ENCODE measurements around the gene FASTKD1. TPM values are rescaled to one million over a fixed set of nuclear protein-coding genes. Genes with fewer than 3 reads are reported as not detected.

FASTKD1 gene
- polyA plus RNA-seq, 2 of the 4 experiments (the other 2 are of a cell fraction) = 28.1 to 52.9 TPM

DNA sequence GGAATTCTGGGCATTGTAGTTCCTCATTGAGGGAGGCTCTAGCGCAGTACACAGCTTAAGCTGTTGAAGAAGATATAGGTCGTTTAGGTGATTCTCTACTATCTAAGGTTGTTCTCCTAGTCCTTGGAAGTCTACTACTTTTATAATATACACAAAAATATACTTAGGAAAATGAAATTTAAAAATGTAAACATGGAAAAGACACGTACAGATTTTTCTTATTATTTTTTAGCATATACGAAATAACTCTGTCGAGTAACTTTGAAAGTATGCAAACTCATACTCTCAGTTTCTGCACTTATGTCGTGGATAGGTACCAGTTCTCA, 272 bp upstream of the FASTKD1 start:
- POLR2A ChIA-PET = interaction anchor here (1.2 kb wide), 1 partner anchor 11 kb away, joined by 6 read pairs; the partner anchor contains the start of gene PPIG
- H3K9me3 ChIP-seq = no peaks in the 10 kb centered on the region
- peaks cover 9% of the 10 kb centered on the region for H3K4me1 ChIP-seq
- no peak for FAIRE-seq
- 28% methylated on average over 6 of the region's 6 CpGs for WGBS (ENCODE audit: missing lambda C conversion rate)
- H3K4me2 ChIP-seq = peak overlapping the region; percentile 67
- no peak for DNase-seq (ENCODE audit: low read depth in 1 of 2, low spot score in 1 of 2)
- TF ChIP-seq RAD21 (conservative IDR thresholded peaks at IDR 0.05 in 1 of 2, IDR thresholded peaks at IDR 0.05 in 1 of 2) = no peak
- no peak for TF ChIP-seq HEYL (CRISPR knock-in tag; IDR thresholded peaks at IDR 0.05)
- TF ChIP-seq, protein P1, sequence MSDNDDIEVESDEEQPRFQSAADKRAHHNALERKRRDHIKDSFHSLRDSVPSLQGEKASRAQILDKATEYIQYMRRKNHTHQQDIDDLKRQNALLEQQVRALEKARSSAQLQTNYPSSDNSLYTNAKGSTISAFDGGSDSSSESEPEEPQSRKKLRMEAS (IDR thresholded peaks at IDR 0.05) = no peak
- TF ChIP-seq RARB (CRISPR knock-in tag; IDR thresholded peaks at IDR 0.05) = no peak
- no peak for TF ChIP-seq RCOR1 (IDR thresholded peaks at IDR 0.05; ENCODE audit: low read depth, low read length)
- TF ChIP-seq EHMT2 (IDR thresholded peaks at IDR 0.05; ENCODE audit: low read depth) = no peak
- TF ChIP-seq SMC3 (IDR thresholded peaks at IDR 0.05) = no peak
- TF ChIP-seq, protein P2, sequence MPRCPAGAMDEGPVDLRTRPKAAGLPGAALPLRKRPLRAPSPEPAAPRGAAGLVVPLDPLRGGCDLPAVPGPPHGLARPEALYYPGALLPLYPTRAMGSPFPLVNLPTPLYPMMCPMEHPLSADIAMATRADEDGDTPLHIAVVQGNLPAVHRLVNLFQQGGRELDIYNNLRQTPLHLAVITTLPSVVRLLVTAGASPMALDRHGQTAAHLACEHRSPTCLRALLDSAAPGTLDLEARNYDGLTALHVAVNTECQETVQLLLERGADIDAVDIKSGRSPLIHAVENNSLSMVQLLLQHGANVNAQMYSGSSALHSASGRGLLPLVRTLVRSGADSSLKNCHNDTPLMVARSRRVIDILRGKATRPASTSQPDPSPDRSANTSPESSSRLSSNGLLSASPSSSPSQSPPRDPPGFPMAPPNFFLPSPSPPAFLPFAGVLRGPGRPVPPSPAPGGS (IDR thresholded peaks at IDR 0.05) = no peak
- no peak for TF ChIP-seq SREBF2 (IDR thresholded peaks at IDR 0.05)
- TF ChIP-seq, protein P3, sequence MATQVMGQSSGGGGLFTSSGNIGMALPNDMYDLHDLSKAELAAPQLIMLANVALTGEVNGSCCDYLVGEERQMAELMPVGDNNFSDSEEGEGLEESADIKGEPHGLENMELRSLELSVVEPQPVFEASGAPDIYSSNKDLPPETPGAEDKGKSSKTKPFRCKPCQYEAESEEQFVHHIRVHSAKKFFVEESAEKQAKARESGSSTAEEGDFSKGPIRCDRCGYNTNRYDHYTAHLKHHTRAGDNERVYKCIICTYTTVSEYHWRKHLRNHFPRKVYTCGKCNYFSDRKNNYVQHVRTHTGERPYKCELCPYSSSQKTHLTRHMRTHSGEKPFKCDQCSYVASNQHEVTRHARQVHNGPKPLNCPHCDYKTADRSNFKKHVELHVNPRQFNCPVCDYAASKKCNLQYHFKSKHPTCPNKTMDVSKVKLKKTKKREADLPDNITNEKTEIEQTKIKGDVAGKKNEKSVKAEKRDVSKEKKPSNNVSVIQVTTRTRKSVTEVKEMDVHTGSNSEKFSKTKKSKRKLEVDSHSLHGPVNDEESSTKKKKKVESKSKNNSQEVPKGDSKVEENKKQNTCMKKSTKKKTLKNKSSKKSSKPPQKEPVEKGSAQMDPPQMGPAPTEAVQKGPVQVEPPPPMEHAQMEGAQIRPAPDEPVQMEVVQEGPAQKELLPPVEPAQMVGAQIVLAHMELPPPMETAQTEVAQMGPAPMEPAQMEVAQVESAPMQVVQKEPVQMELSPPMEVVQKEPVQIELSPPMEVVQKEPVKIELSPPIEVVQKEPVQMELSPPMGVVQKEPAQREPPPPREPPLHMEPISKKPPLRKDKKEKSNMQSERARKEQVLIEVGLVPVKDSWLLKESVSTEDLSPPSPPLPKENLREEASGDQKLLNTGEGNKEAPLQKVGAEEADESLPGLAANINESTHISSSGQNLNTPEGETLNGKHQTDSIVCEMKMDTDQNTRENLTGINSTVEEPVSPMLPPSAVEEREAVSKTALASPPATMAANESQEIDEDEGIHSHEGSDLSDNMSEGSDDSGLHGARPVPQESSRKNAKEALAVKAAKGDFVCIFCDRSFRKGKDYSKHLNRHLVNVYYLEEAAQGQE (IDR thresholded peaks at IDR 0.05) = no peak
- TF ChIP-seq ZFP36 (IDR thresholded peaks at IDR 0.05; ENCODE audit: borderline replicate concordance, partially characterized antibody) = no peak
- TF ChIP-seq NPAS2 (CRISPR knock-in tag; IDR thresholded peaks at IDR 0.05; ENCODE audit: borderline replicate concordance) = no peak
- no peak for TF ChIP-seq FOSL2 (IDR thresholded peaks at IDR 0.05)
- TF ChIP-seq FOSL2 (CRISPR knock-in tag; IDR thresholded peaks at IDR 0.05) = no peak
- no peak for TF ChIP-seq RNF2 (IDR thresholded peaks at IDR 0.05; ENCODE audit: borderline replicate concordance, low read depth)
- TF ChIP-seq FOXS1 (CRISPR knock-in tag; IDR thresholded peaks at IDR 0.05) = no peak
- TF ChIP-seq, protein P4, sequence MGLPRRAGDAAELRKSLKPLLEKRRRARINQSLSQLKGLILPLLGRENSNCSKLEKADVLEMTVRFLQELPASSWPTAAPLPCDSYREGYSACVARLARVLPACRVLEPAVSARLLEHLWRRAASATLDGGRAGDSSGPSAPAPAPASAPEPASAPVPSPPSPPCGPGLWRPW (IDR thresholded peaks at IDR 0.05) = no peak
- TF ChIP-seq POLR2A (IDR thresholded peaks at IDR 0.05; ENCODE audit: low read length) = no peak
- TF ChIP-seq ESRRA (IDR thresholded peaks at IDR 0.05; ENCODE audit: borderline replicate concordance, low read length) = no peak
- TF ChIP-seq TP53 (CRISPR knock-in tag; IDR thresholded peaks at IDR 0.05) = no peak
- no peak for TF ChIP-seq CBX2 (IDR thresholded peaks at IDR 0.05; ENCODE audit: borderline replicate concordance, low read depth)
- CTCF ChIA-PET = interaction anchor here (1.2 to 1.5 kb wide), 2 partner anchors 11 to 119 kb away, joined by 3 read pairs; no protein-coding TSS in a partner anchor
- H3K4me3 ChIP-seq = peak overlapping the region; percentile 83; the same call in 2 of the 3 replicates
- no peak overlapping the region for H3K27ac ChIP-seq
- ATAC-seq = no peak

GRCh38 chr2:169572821-169573159, 875 bp downstream of the FASTKD1 start:
- peak overlapping the region; percentile 95 for H3K4me2 ChIP-seq
- H3K27ac ChIP-seq = peak overlapping the region; percentile 86 to 91
- ChIA-PET CTCF (interaction anchor here (1.2 to 1.5 kb wide), 3 partner anchors 10 to 120 kb away, joined by 3 read pairs; no protein-coding TSS in a partner anchor), POLR2A (interaction anchor here (1.2 kb wide), 1 partner anchor 12 kb away, joined by 6 read pairs; the partner anchor contains the start of gene PPIG)
- FAIRE-seq (no peak), ATAC-seq (no peak), DNase-seq (ENCODE audit: low read depth in 1 of 2, low spot score in 1 of 2) (no peak)
- WGBS (ENCODE audit: missing lambda C conversion rate) = 0% methylated on average over 2 of the region's 2 CpGs
- H3K9me3 ChIP-seq = no peaks in the 10 kb centered on the region
- H3K4me3 ChIP-seq = peak overlapping the region; percentile 83
- TF ChIP-seq BHLHE40 (IDR thresholded peaks at IDR 0.05; ENCODE audit: low read depth, low read length) = no peak
- no peak for TF ChIP-seq HEYL (CRISPR knock-in tag; IDR thresholded peaks at IDR 0.05)
- TF ChIP-seq PHF8 (IDR thresholded peaks at IDR 0.05; ENCODE audit: borderline replicate concordance, low read depth) = no peak
- no peak for TF ChIP-seq FOSB (CRISPR knock-in tag; IDR thresholded peaks at IDR 0.05)
- TF ChIP-seq RFX5 (IDR thresholded peaks at IDR 0.05) = no peak
- TF ChIP-seq CBX2 (IDR thresholded peaks at IDR 0.05; ENCODE audit: borderline replicate concordance, low read depth) = no peak
- TF ChIP-seq NR3C1 (IDR thresholded peaks at IDR 0.05) = no peak
- no peak for TF ChIP-seq RCOR1 (IDR thresholded peaks at IDR 0.05; ENCODE audit: low read depth, low read length)
- peaks cover 9% of the 10 kb centered on the region for H3K4me1 ChIP-seq

Data from A549 (cell line).